DND-41 (cell line): Measurements from ENCODE around the gene STX16.

Experiments used
- EZH2 ChIP-seq: IDR thresholded peaks from 3 replicates; pipeline ENCODE4 v1.6.1; 2012; ENCODE audit warnings: borderline replicate concordance, low read depth, mild to moderate bottlenecking, moderate library complexity, low read length, inconsistent platforms; ENCODE audit not compliant: severe bottlenecking
- TF ChIP-seq, protein P1 (sequence below): IDR thresholded peaks from 2 replicates; pipeline ENCODE4 v1.5.1; 2012; ENCODE audit warnings: borderline replicate concordance, low read length, moderate library complexity, mild to moderate bottlenecking; ENCODE audit not compliant: poor library complexity, severe bottlenecking; ENCODE audit errors: extremely low read depth

DNA sequence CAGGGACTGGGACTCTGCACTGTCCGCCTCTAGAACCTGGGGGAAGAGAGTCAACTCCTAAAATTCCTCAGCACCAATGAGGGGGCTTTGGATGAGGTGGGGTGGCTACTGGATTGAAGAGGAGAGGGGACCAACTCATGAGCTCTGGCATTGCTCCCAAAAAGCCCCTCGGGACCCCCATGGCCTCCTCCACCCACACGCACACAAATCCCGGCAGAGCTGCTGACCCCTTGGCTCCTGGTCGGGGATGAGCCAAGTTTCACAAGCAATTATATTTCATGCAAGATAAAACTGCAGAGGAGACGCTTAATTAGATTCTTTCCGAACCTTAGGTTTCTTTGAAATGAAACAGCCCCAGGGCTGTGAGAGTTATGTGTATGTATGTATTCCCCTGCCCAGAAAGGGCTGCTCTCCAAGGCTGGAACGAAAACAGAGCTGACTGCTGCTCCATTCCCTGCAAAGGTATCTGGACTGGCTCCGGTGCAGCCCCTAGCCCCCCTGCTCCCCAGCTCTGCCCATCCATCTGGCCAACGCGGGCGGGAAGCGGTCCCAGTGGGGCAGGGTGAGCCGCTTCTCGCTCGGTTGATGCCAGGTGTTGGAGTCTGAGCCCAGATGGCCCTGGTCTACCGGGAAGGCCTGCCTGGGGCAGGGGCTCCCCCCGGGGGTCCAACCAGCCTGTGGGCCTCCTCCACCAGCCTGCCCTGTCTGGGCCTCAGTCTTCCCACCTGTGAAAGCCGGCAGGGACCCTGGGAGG lies 46.8 kb upstream of the STX16 start:
- TF ChIP-seq, protein P1, sequence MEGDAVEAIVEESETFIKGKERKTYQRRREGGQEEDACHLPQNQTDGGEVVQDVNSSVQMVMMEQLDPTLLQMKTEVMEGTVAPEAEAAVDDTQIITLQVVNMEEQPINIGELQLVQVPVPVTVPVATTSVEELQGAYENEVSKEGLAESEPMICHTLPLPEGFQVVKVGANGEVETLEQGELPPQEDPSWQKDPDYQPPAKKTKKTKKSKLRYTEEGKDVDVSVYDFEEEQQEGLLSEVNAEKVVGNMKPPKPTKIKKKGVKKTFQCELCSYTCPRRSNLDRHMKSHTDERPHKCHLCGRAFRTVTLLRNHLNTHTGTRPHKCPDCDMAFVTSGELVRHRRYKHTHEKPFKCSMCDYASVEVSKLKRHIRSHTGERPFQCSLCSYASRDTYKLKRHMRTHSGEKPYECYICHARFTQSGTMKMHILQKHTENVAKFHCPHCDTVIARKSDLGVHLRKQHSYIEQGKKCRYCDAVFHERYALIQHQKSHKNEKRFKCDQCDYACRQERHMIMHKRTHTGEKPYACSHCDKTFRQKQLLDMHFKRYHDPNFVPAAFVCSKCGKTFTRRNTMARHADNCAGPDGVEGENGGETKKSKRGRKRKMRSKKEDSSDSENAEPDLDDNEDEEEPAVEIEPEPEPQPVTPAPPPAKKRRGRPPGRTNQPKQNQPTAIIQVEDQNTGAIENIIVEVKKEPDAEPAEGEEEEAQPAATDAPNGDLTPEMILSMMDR, result no peak
- no peak for TF ChIP-seq EZH2
